SKM-1 (cell line): ENCODE results near the gene ATL2.

Experiments used
- DNase-seq: peaks from one replicate; lab custom pipeline; 2025; ENCODE audit not compliant: unreplicated experiment; lab: John Stamatoyannopoulos, UW

Gene ATL2

GRCh38 chr2:38255211-38255610, 121.9 kb downstream of the ATL2 start:
- no peak for DNase-seq

GRCh38 chr2:38254796-38255195, 122.3 kb downstream of the ATL2 start:
- no peak for DNase-seq

GRCh38 chr2:38251940-38252339, 125.1 kb downstream of the ATL2 start:
- DNase-seq, result no peak

GRCh38 chr2:38248707-38249106, 128.4 kb downstream of the ATL2 start:
- no peak for DNase-seq

GRCh38 chr2:38248255-38248654, 128.8 kb downstream of the ATL2 start:
- no peak for DNase-seq

- DNase-seq, result no peak
Measured at GRCh38 chr2:38246105-38246504, 131.0 kb downstream of the ATL2 start.

GRCh38 chr2:38245114-38245641, 131.9 kb downstream of the ATL2 start:
- no peak for DNase-seq

GRCh38 chr2:38244301-38244700, 132.8 kb downstream of the ATL2 start:
- DNase-seq, result no peak
